HTERT RPE-1 (cell line): Measurements from ENCODE around the gene SYCE1.

ENCODE experiments used
- in situ Hi-C: fragments of 300-500 bp; cut with MboI; formaldehyde crosslinking; loops from 4 replicates; pipeline ENCODE4 v1.14.3; 2020; ENCODE audit warnings: low sequenced_read_pairs

Gene SYCE1

GRCh38 chr10:133516057-133516456 lies 49.3 kb downstream of the SYCE1 start:
- in situ Hi-C loops, result no loop called here

GRCh38 chr10:133515471-133515870 lies 49.9 kb downstream of the SYCE1 start:
- in situ Hi-C loops, result no loop called here

DNA sequence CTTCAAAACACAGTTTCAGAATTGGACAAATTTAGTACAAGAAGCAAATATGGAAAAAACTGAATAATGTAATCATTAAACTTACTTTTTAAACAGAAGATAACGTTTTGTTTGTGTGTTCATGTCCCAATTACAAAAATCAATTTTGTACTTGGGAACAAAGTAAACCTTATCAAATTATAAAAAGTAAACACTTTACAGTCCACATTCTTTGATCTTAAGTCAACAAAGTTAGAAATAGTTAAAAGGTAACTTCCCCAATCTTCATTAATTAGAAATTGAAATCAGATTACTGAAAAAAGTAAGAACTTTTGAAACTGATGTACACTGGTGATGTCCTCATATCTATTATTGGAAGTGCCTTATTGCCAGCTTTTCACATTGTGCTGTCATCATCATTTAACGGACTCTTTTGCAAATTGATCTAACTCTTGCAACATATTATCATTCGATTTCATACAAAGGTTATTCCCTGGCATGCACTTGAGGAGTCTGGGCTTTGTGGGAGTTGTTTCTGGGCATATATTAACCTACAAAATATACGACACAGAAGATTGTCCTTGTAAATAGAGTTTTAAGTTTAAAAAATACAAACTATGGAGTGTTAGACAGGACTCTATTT lies 53.4 kb downstream of the SYCE1 start:
- in situ Hi-C loops, result no loop called here

GRCh38 chr10:133511408-133511807 lies 54.0 kb downstream of the SYCE1 start:
- in situ Hi-C loops, result no loop called here

GRCh38 chr10:133509700-133510099 lies 55.7 kb downstream of the SYCE1 start:
- in situ Hi-C loops, result no loop called here
